ENCODE data around the gene ZBTB43. TPM values are rescaled to one million over a fixed set of nuclear protein-coding genes. Genes with fewer than 3 reads are reported as not detected.
"Not testable (repeated sequence)": the region's sequence is repeated elsewhere in the genome, so short reads cannot be mapped to it uniquely, and the experiment has no call there.

The ZBTB43 gene
- 10 to 100 TPM; 12.9 to 18.3 (median 14.1) TPM for polyA plus RNA-seq (ENCODE audit: insufficient read length in 4 of 4)

GRCh38 chr9:126804696-126805553 is at the start of gene ZBTB43:
ZBTB43 (plus strand) TSS chr9:126805040; CDS start chr9:126832510, 27,470 bp downstream.
- DNase-seq (ENCODE audit: low read depth in 4 of 4, low spot score in 3 of 4): peak; percentile 85 to 94 (median 88)

DNA sequence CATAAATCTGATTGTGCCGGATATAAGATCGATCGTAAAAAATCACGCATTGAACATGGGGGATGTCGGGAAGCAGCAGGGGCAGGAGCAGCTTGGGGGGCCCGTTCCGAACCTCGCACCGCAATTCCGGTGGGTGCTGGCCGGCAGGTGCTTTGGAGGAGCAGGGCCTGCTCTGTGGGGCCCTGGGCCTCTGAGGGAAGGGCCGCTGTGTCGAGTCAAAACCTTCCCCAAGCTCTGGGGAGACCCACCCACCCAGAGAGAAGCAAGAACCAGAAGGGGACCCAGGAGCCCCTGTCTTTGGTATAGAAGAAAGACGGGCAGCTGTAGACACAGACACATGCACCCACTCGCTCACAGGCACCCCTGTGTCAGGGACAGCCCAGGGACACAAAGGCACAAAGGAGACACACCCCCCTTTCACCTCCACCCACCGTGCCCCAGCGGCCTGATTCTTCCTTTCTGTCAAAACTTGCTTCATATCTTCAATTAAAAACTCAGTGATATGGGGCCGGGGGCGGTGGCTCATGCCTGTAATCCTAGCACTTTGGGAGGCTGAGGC is 49.4 kb upstream of the ZBTB43 start:
- no peak for DNase-seq (ENCODE audit: low read depth in 4 of 4, low spot score in 3 of 4)

DNA sequence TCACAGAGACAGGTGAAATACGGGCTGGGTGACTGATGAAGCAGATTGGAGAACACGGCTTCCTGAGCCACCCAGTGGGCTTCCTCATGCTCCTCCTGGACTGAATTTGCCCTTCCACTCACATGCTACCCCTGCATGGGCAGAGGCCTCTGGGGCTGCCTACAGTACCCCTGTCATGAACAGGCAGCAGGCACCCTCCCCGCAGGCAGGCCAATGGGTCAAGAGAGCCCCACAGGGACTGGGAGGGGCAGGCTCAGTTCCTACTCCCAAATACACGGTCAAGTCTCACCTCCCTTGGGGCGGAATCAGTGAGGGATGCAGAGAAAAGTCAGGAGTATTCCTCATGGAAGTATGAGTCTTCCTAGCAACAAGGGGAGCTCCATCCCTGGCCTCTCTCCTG is 48.6 kb upstream of the ZBTB43 start:
- no peak for DNase-seq (ENCODE audit: low read depth in 4 of 4, low spot score in 3 of 4)

DNA sequence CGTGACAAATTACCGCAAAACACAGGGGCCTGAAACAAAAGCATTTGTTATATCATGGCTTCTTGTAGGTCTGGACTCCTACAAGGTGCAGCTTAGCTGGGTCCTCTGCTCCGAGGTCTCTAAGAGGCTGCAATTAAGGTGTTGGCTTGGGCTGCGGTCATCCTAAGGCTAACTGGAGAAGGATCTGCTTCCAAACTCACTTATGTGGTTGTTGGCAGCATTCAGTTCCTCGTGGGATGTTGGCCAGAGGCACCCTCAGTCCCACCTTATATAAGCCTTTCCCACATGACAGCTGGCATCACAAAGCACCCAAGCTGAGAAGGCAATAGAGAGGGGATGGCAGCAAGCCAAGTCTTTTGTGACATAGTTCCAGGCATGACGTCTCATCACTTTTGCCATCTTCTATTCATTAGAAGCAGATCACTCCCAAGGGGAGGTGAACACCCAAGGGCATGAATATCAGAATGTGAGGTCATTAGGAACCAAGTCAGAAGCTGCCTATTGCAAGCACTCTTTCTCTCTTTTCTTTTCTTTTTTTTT is 47.9 kb upstream of the ZBTB43 start:
- DNase-seq (ENCODE audit: low read depth in 4 of 4, low spot score in 3 of 4): no peak

DNA sequence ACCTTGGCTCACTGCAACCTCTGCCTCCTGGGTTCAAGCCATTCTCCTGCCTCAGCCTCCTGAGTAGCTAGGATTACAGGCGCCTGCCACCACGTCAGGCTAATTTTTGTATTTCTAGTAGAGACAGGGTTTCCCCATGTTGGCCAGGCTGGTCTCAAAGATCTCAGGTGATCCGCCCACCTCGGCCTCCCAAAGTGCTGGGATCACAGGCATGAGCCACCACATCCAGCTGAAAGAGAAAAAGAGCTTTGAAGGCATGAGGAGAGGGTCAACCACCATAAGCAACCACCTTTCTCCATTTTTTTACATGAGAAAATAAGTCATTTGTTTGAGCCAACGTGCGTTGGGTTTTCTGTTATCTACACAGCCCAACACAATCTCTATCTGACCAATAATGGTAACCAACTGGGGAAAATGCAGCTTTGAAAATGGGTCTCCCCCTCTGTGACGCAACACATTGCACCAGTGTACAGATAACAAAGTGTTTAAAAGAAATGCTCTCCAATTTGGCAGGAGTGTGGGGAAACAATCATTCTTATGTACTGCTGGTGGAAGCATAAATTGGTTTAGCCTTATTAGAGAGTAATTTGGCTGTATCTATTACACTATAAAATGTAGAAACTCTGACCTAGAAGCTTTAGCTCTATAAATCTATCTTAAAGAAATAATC is 45.8 kb upstream of the ZBTB43 start:
- no peak for DNase-seq (ENCODE audit: low read depth in 4 of 4, low spot score in 3 of 4)

GRCh38 chr9:126761274-126761673 is 43.6 kb upstream of the ZBTB43 start:
- DNase-seq (ENCODE audit: low read depth in 4 of 4, low spot score in 3 of 4): no peak

DNA sequence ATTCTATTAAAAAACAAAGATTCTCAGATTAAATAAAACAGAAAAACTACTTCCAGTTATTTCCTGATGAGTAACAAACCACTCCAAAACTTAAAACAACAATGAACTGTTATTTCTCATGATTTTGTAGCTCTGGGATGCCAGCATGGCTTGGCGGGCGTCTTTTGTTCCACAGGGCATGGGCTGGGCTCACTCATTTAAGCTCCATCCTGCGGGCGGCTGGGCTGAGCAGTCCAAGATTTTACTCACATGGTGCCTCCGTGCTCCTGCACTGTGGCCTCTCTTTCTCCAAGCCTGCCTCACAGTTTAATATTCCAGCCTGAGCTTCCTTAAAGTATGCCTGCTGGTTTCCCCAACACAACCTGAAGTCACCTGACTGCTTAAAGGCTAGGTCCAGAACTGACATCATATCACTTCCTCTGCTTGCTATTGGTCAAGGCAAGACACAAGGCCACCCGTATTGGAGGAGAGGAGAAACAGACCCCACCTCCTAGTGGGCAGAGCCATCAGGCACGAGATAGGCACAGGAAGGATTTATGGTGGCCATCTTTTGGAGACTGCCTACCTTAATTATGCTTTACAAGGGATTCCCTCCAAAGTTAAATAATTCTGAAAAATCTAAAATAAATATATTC is 41.6 kb upstream of the ZBTB43 start:
- DNase-seq (ENCODE audit: low read depth in 4 of 4, low spot score in 3 of 4): no peak

- no peak for DNase-seq (ENCODE audit: low read depth in 4 of 4, low spot score in 3 of 4)
Observed at GRCh38 chr9:126773004-126773607, 31.7 kb upstream of the ZBTB43 start.

DNA sequence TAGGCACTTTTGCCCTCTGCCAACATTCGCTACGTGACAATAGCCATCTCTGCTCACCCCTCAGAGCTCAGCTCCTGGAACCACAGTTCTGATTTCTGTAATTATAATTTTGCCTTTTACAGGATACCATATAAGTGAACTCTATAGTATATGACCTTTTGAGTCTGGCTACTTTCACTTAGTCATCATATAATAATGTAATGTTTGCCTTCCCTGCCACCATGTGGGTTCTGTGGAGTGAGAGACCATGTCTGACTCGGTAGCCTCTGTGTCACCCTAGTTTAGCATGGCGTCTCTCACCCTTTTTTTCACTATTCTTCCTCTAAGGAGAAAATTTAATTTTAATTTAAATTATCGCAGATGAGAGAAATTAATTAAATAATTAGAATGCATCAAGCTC is 28.9 kb upstream of the ZBTB43 start:
- DNase-seq (ENCODE audit: low read depth in 4 of 4, low spot score in 3 of 4): no peak

DNA sequence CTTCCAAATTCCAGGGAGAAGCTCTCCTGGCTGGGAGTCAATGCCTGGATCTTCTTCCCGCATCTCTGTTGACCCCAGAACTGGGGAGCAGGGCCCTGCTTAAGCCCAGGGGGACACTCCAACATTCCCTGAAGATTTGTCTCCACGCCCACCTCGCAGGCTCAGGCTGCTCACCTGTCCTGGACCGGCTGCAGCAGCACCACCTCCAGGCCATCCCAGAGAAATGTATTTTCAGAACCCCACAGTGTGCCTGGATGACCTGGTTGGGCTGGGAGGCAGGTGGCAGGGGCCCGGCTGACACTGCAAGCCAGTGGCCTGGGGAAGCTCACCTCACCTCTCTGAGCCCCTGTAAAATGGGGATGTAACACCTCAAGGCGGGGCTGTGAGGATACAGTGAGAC is 27.1 kb upstream of the ZBTB43 start:
- no peak for DNase-seq (ENCODE audit: low read depth in 4 of 4, low spot score in 3 of 4)

- no peak for DNase-seq (ENCODE audit: low read depth in 4 of 4, low spot score in 3 of 4)
Observed at GRCh38 chr9:126778141-126778540, 26.7 kb upstream of the ZBTB43 start.

GRCh38 chr9:126778696-126779095 is 26.1 kb upstream of the ZBTB43 start:
- not testable (repeated sequence) for DNase-seq (ENCODE audit: low read depth in 4 of 4, low spot score in 3 of 4)

DNA sequence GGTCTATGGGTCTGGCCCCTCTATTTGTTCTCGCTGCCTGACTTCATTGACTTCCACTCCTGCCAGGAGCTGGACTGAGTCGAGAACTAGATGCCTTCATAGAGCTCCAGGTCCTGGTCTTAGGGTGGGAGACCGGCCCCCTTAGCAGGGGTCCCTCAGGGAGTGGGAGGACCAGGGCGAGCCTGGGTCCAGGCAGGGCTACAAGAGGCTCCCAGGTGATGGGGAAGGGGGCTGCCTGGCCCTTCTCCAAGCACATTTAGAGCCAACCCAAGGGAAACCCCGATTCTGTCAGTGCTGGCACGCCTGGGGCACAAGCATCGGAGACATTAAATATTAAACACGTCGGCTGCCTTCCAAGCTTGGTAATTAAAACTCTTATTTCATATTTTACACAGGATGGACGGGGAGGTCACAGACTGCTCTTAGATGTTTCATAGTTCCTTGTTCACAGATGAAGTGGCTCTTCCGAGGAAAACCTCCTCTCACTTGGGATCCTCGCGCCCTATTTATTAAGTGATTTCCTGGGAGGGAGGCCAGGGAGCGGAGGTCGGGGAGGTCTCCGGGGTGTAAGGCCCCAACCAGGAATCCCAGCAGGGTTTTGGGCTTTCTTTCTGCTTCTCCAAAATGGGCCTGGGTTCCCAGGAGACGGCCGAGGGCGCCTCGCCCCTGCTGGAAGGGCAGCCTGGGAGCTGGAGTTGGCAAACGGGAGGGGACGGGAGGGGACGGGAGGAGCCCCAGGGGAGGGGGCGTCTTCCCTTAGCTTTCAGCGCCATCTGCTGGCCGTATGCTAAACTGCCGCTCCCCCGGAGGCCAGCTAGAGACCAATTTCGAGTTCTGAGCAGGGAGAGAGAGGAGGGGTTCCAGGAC is 23.4 kb upstream of the ZBTB43 start:
- DNase-seq (ENCODE audit: low read depth in 4 of 4, low spot score in 3 of 4): peak; percentile 58 to 71 (median 62)

- DNase-seq (ENCODE audit: low read depth in 4 of 4, low spot score in 3 of 4): no peak
Observed at GRCh38 chr9:126782053-126782388, 22.8 kb upstream of the ZBTB43 start.

- no peak for DNase-seq (ENCODE audit: low read depth in 4 of 4, low spot score in 3 of 4)
Observed at GRCh38 chr9:126783949-126784348, 20.9 kb upstream of the ZBTB43 start.

- no peak for DNase-seq (ENCODE audit: low read depth in 4 of 4, low spot score in 3 of 4)
Observed at GRCh38 chr9:126784401-126784800, 20.4 kb upstream of the ZBTB43 start.

GRCh38 chr9:126784841-126785240 is 20.0 kb upstream of the ZBTB43 start:
- DNase-seq (ENCODE audit: low read depth in 4 of 4, low spot score in 3 of 4): not testable (repeated sequence)

DNA sequence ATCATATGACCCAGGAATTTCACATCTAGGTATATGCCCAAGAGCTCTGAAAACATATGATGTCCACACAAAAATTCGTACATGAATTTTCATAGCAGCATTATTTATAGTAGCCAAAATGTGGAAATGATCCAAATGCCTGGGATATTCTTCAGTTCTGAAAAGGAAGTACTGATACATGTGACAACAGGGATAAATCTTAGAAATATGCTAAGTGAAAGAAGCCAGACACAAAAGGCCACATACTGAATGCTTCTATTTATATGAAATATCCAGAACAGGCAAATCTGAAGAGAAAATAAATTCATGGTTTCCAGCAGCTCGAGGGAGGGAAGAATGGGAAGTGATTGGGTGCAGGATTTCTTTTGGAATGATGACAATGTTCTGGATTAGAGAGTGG is 16.8 kb upstream of the ZBTB43 start:
- no peak for DNase-seq (ENCODE audit: low read depth in 4 of 4, low spot score in 3 of 4)

- DNase-seq (ENCODE audit: low read depth in 4 of 4, low spot score in 3 of 4): no peak
Observed at GRCh38 chr9:126788634-126789349, 16.0 kb upstream of the ZBTB43 start.
